ENCODE results near the gene CSNK1G2.

- TF ChIP-seq CTCF (IDR thresholded peaks at IDR 0.05) = no peak
- TF ChIP-seq POLR2AphosphoS5 (IDR thresholded peaks at IDR 0.05) = no peak
- TF ChIP-seq EP300 (IDR thresholded peaks at IDR 0.05) = no peak
- no peak for TF ChIP-seq POLR2A (IDR thresholded peaks at IDR 0.05; ENCODE audit: low read depth)
Measured at GRCh38 chr19:1984357-1984756, 43.4 kb downstream of the CSNK1G2 start.

Measured in esophagus muscularis mucosa (tissue), 4 donors.